ENCODE results near the gene KCNA3. TPM values are rescaled to one million over a fixed set of nuclear protein-coding genes. Genes with fewer than 3 reads are reported as not detected.

The KCNA3 gene
- total and polyA plus RNA-seq, 9 of the 15 experiments (the other 6 are each of a cell fraction or from before 2014, with no cell fraction given), result not detected

- intact Hi-C loops (cut with micrococcal nuclease), result loop anchor here (2.0 kb wide), 1 partner anchor 361 kb away; no protein-coding TSS in a partner anchor
- Histone ChIP-seq H2AFZ (ENCODE audit: low read depth, low read length) (no peak overlapping the region), H4K20me1 (replicated peaks; ENCODE audit: control insufficient read depth, insufficient read depth, low read length) (peaks cover 5% of the 10 kb centered on the region; the same call in 1 of the 2 replicates), H3K9me1 (ENCODE audit: control insufficient read depth, insufficient read depth, low read length) (no peaks in the 10 kb centered on the region), H3K4me1 (replicated peaks in 1 of 2; ENCODE audit: control insufficient read depth in 2 of 2, insufficient read depth in 2 of 2, low read length in 2 of 2) (no peaks in the 10 kb centered on the region), H3K9me3 (replicated peaks; ENCODE audit: control insufficient read depth, insufficient read depth, low read depth, low read length) (no peaks in the 10 kb centered on the region), H3K9ac (ENCODE audit: insufficient read depth in 1 of 2, low read depth in 2 of 2, low read length in 2 of 2) (no peak overlapping the region), H3K4me2 (ENCODE audit: insufficient read depth, low read length) (no peak overlapping the region), H3K27ac (ENCODE audit: extremely low read depth, low read depth, low read length) (no peak overlapping the region), H3K4me3 (no peak overlapping the region), H3K36me3 (ENCODE audit: control insufficient read depth, insufficient read depth, low read length) (no peaks in the 10 kb centered on the region), H3K79me2 (ENCODE audit: control insufficient read depth, insufficient read depth, low read length) (no peaks in the 10 kb centered on the region), H3K27me3 (ENCODE audit: control insufficient read depth in 2 of 2, insufficient read depth in 2 of 2, low read length in 2 of 2) (peaks cover 0 to 18% of the 10 kb centered on the region in 2 experiments; a peak in 2 of 5 replicates)
- ATAC-seq (no peak), FAIRE-seq (no peak), DNase-seq (ENCODE audit: extremely low read depth in 1 of 4, low spot score in 3 of 4) (no peak)
- WGBS (ENCODE audit: insufficient coverage, low coverage, missing lambda C conversion rate), result 2% methylated on average over 6 of the region's 6 CpGs
- CTCF ChIA-PET (ENCODE audit: low intra/inter-chr PET ratio), result interaction anchor here (1.8 to 2.1 kb wide), 2 partner anchors 134 to 151 kb away, joined by 8 to 17 read pairs; no protein-coding TSS in a partner anchor
- POLR2A ChIA-PET, result interaction anchor here (0.7 to 0.8 kb wide), 2 partner anchors 18 to 135 kb away, joined by 3 to 5 read pairs; no protein-coding TSS in a partner anchor
- BruUV-seq (replicated peaks), result no TSS peak
- in situ Hi-C loops (cut with MboI), result no loop called here
- TF ChIP-seq HES1 (IDR thresholded peaks at IDR 0.05; ENCODE audit: low read depth) (no peak), SREBF1 (IDR thresholded peaks at IDR 0.05; ENCODE audit: borderline replicate concordance, low read depth, low read length) (no peak), HNRNPUL1 (IDR thresholded peaks at IDR 0.05; ENCODE audit: low read length) (no peak), ELF1 (tag; IDR thresholded peaks at IDR 0.05) (no peak), EZH2 (IDR thresholded peaks at IDR 0.05; ENCODE audit: borderline replicate concordance, low read depth, low read length) (no peak), ZNF347 (CRISPR knock-in tag; IDR thresholded peaks at IDR 0.05; ENCODE audit: low read depth) (no peak), L3MBTL2 (IDR thresholded peaks at IDR 0.05) (no peak)
- TF ChIP-seq, protein P1, sequence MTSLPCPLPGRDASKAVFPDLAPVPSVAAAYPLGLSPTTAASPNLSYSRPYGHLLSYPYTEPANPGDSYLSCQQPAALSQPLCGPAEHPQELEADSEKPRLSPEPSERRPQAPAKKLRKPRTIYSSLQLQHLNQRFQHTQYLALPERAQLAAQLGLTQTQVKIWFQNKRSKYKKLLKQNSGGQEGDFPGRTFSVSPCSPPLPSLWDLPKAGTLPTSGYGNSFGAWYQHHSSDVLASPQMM (CRISPR knock-in tag; IDR thresholded peaks at IDR 0.05), result no peak
- TF ChIP-seq, protein P2, sequence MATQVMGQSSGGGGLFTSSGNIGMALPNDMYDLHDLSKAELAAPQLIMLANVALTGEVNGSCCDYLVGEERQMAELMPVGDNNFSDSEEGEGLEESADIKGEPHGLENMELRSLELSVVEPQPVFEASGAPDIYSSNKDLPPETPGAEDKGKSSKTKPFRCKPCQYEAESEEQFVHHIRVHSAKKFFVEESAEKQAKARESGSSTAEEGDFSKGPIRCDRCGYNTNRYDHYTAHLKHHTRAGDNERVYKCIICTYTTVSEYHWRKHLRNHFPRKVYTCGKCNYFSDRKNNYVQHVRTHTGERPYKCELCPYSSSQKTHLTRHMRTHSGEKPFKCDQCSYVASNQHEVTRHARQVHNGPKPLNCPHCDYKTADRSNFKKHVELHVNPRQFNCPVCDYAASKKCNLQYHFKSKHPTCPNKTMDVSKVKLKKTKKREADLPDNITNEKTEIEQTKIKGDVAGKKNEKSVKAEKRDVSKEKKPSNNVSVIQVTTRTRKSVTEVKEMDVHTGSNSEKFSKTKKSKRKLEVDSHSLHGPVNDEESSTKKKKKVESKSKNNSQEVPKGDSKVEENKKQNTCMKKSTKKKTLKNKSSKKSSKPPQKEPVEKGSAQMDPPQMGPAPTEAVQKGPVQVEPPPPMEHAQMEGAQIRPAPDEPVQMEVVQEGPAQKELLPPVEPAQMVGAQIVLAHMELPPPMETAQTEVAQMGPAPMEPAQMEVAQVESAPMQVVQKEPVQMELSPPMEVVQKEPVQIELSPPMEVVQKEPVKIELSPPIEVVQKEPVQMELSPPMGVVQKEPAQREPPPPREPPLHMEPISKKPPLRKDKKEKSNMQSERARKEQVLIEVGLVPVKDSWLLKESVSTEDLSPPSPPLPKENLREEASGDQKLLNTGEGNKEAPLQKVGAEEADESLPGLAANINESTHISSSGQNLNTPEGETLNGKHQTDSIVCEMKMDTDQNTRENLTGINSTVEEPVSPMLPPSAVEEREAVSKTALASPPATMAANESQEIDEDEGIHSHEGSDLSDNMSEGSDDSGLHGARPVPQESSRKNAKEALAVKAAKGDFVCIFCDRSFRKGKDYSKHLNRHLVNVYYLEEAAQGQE (IDR thresholded peaks at IDR 0.05; ENCODE audit: borderline replicate concordance), result no peak
- TF ChIP-seq, protein P2 (CRISPR knock-in tag; IDR thresholded peaks at IDR 0.05; ENCODE audit: low read depth), result no peak
- TF ChIP-seq, protein P3, sequence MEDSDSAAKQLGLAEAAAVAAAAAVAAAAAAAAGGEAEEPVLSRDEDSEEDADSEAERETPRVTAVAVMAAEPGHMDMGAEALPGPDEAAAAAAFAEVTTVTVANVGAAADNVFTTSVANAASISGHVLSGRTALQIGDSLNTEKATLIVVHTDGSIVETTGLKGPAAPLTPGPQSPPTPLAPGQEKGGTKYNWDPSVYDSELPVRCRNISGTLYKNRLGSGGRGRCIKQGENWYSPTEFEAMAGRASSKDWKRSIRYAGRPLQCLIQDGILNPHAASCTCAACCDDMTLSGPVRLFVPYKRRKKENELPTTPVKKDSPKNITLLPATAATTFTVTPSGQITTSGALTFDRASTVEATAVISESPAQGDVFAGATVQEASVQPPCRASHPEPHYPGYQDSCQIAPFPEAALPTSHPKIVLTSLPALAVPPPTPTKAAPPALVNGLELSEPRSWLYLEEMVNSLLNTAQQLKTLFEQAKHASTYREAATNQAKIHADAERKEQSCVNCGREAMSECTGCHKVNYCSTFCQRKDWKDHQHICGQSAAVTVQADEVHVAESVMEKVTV (CRISPR knock-in tag; IDR thresholded peaks at IDR 0.05), result no peak
These were observed 42.7 kb downstream of the KCNA3 start for GRCh38 chr1:110631836-110632620.
